Measurements from ENCODE around the gene KCNQ1OT1. TPM values are rescaled to one million over a fixed set of nuclear protein-coding genes. Genes with fewer than 3 reads are reported as not detected.

KCNQ1OT1 gene
- total RNA-seq, 1 experiment from 2014 or later = 1.3 TPM

- H3K4me3 Mint-ChIP-seq (ENCODE audit: low read depth, unreplicated experiment) = no peak overlapping the region
- CTCF ChIA-PET = no interaction called here
These were observed 106.3 kb downstream of the KCNQ1OT1 start for GRCh38 chr11:2593393-2593950.

DNA sequence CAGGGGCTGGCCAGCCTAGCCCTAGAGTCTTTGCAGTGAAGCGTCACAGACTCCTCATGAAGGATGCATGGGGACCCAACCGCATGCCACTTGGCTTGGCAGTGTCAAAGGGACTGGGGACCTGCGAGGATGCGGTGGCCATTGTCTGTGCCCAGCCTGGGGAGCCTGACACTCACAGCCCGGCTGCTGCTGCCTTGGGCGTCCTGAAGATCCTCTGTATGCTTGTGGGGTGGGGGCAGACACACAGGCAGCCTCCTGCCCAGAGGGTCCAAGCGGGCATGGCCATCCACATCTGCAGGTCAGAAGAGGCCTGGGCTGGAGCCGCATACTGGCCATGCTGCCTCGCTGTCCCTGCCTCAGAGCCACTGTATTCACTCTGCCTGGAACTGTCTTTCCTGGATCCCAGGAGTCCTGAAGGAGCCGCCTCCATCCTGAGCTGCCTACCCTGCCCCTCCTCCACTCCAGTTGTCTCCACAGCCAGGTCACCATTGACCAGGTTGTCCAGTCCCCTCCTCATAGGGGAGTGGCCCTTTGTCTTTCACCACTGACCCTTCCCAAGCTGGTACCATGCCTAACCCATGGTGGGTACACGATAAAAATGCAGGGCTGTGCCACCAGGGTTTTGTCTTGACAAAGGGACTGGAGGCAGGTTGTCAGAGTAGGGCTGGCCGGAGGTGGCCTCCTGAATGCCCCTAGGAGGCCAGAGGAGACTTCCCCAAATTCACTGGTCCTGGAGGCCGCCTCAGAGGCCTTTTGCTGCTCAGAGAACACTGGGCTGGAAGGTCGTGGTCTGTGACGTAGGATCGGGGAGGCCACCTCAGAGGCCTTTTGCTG is 107.0 kb downstream of the KCNQ1OT1 start:
- DNase-seq = no peak
- CTCF ChIA-PET = no interaction called here
- Mint-ChIP-seq H3K4me3 (ENCODE audit: low read depth, unreplicated experiment) (no peak overlapping the region), H3K4me1 (ENCODE audit: low read depth, unreplicated experiment) (no peaks in the 10 kb centered on the region), H3K36me3 (ENCODE audit: insufficient read depth, unreplicated experiment) (no peaks in the 10 kb centered on the region), H3K9me3 (ENCODE audit: low read depth, unreplicated experiment) (no peaks in the 10 kb centered on the region), H3K27me3 (ENCODE audit: unreplicated experiment) (peaks cover 20% of the 10 kb centered on the region), H3K27ac (ENCODE audit: unreplicated experiment) (no peak overlapping the region)
- intact Hi-C loops (cut with micrococcal nuclease; ENCODE audit: unreplicated experiment) = no loop called here
- no TSS peak for BruUV-seq (replicated peaks)
- TF ChIP-seq, protein P1, sequence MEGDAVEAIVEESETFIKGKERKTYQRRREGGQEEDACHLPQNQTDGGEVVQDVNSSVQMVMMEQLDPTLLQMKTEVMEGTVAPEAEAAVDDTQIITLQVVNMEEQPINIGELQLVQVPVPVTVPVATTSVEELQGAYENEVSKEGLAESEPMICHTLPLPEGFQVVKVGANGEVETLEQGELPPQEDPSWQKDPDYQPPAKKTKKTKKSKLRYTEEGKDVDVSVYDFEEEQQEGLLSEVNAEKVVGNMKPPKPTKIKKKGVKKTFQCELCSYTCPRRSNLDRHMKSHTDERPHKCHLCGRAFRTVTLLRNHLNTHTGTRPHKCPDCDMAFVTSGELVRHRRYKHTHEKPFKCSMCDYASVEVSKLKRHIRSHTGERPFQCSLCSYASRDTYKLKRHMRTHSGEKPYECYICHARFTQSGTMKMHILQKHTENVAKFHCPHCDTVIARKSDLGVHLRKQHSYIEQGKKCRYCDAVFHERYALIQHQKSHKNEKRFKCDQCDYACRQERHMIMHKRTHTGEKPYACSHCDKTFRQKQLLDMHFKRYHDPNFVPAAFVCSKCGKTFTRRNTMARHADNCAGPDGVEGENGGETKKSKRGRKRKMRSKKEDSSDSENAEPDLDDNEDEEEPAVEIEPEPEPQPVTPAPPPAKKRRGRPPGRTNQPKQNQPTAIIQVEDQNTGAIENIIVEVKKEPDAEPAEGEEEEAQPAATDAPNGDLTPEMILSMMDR (IDR thresholded peaks at IDR 0.05; ENCODE audit: unreplicated experiment) = no peak

More at GRCh38 chr11:2593393-2593950, 106.3 kb downstream of the KCNQ1OT1 start:
- Mint-ChIP-seq H3K36me3 (ENCODE audit: insufficient read depth, unreplicated experiment) (no peaks in the 10 kb centered on the region), H3K4me1 (ENCODE audit: low read depth, unreplicated experiment) (no peaks in the 10 kb centered on the region), H3K9me3 (ENCODE audit: low read depth, unreplicated experiment) (no peaks in the 10 kb centered on the region), H3K27ac (ENCODE audit: unreplicated experiment) (no peak overlapping the region), H3K27me3 (ENCODE audit: unreplicated experiment) (peaks cover 20% of the 10 kb centered on the region)
- TF ChIP-seq, protein P1 (IDR thresholded peaks at IDR 0.05; ENCODE audit: unreplicated experiment) = no peak
- DNase-seq = no peak
- intact Hi-C loops (cut with micrococcal nuclease; ENCODE audit: unreplicated experiment) = no loop called here
- BruUV-seq (replicated peaks) = no TSS peak

DNA sequence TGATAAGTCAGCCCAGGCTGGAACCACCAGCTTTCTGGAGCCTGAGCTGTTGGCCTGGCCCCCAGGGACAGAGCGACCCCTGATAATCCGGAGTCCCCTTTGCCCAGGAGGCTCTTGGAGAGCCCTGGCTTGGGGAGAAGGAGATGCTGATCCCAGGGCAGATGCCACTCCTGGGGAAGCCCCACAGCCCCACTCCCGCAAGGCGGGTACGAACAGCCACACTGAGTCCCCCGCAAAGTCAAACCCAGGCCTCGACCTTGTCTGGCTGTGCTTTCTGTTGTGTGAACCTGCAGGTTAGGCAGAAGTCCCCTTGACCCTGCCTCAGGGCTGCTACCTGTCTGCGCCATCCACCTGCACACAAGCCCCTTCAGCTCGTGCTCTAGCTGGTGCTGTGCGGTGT is 108.0 kb downstream of the KCNQ1OT1 start:
- Mint-ChIP-seq H3K4me1 (ENCODE audit: low read depth, unreplicated experiment) (no peaks in the 10 kb centered on the region), H3K27me3 (ENCODE audit: unreplicated experiment) (peaks cover 20% of the 10 kb centered on the region), H3K4me3 (ENCODE audit: low read depth, unreplicated experiment) (no peak overlapping the region), H3K36me3 (ENCODE audit: insufficient read depth, unreplicated experiment) (no peaks in the 10 kb centered on the region), H3K9me3 (ENCODE audit: low read depth, unreplicated experiment) (no peaks in the 10 kb centered on the region), H3K27ac (ENCODE audit: unreplicated experiment) (no peak overlapping the region)
- TF ChIP-seq, protein P1 (IDR thresholded peaks at IDR 0.05; ENCODE audit: unreplicated experiment) = no peak
- CTCF ChIA-PET = no interaction called here
- intact Hi-C loops (cut with micrococcal nuclease; ENCODE audit: unreplicated experiment) = no loop called here
- DNase-seq = no peak
- BruUV-seq (replicated peaks) = no TSS peak

GRCh38 chr11:2590965-2591754 is 108.6 kb downstream of the KCNQ1OT1 start:
- H3K27me3 Mint-ChIP-seq (ENCODE audit: unreplicated experiment) = peaks cover 20% of the 10 kb centered on the region
- intact Hi-C loops (cut with micrococcal nuclease; ENCODE audit: unreplicated experiment) = no loop called here

More at GRCh38 chr11:2590965-2591754, 108.6 kb downstream of the KCNQ1OT1 start:
- no peaks in the 10 kb centered on the region for H3K36me3 Mint-ChIP-seq (ENCODE audit: insufficient read depth, unreplicated experiment)
- H3K4me3 Mint-ChIP-seq (ENCODE audit: low read depth, unreplicated experiment) = no peak overlapping the region
- BruUV-seq (replicated peaks) = no TSS peak
- CTCF ChIA-PET = no interaction called here
- H3K27ac Mint-ChIP-seq (ENCODE audit: unreplicated experiment) = no peak overlapping the region
- no peak for DNase-seq
- no peaks in the 10 kb centered on the region for H3K4me1 Mint-ChIP-seq (ENCODE audit: low read depth, unreplicated experiment)
- TF ChIP-seq, protein P1 (IDR thresholded peaks at IDR 0.05; ENCODE audit: unreplicated experiment) = no peak
- H3K9me3 Mint-ChIP-seq (ENCODE audit: low read depth, unreplicated experiment) = no peaks in the 10 kb centered on the region

All from Calu3 (cell line).